ENCODE measurements around the gene MAD1L1. TPM values are rescaled to one million over a fixed set of nuclear protein-coding genes. Genes with fewer than 3 reads are reported as not detected.

The MAD1L1 gene
- total RNA-seq, 2 donors from 2014 or later, result 51.2 to 63.8 TPM

GRCh38 chr7:1812509-1813393 lies 420.0 kb downstream of the MAD1L1 start:
- H3K27ac Mint-ChIP-seq, result no peak overlapping the region
- no peak overlapping the region for H3K4me3 Mint-ChIP-seq
- DNase-seq (no peak), ATAC-seq (replicated peaks in 1 of 2) (no peak)
- H3K9me3 Mint-ChIP-seq, result no peaks in the 10 kb centered on the region
- no peaks in the 10 kb centered on the region for H3K36me3 Mint-ChIP-seq (ENCODE audit: insufficient read depth in 2 of 2)
- no peaks in the 10 kb centered on the region for H3K4me1 Mint-ChIP-seq (ENCODE audit: low read depth)
- no peaks in the 10 kb centered on the region for H3K27me3 Mint-ChIP-seq (ENCODE audit: low read depth)

- DNase-seq, result no peak
- Mint-ChIP-seq H3K4me3 (no peak overlapping the region), H3K27ac (no peak overlapping the region), H3K36me3 (ENCODE audit: insufficient read depth in 2 of 2) (no peaks in the 10 kb centered on the region), H3K4me1 (ENCODE audit: low read depth) (no peaks in the 10 kb centered on the region), H3K27me3 (ENCODE audit: low read depth) (no peaks in the 10 kb centered on the region), H3K9me3 (no peaks in the 10 kb centered on the region)
- ATAC-seq (replicated peaks in 1 of 2), result no peak
These were observed 420.8 kb downstream of the MAD1L1 start for GRCh38 chr7:1811850-1812508.

GRCh38 chr7:1810961-1811849 lies 421.5 kb downstream of the MAD1L1 start:
- no peaks in the 10 kb centered on the region for H3K27me3 Mint-ChIP-seq (ENCODE audit: low read depth)
- no peaks in the 10 kb centered on the region for H3K9me3 Mint-ChIP-seq
- H3K4me1 Mint-ChIP-seq (ENCODE audit: low read depth), result no peaks in the 10 kb centered on the region
- H3K36me3 Mint-ChIP-seq (ENCODE audit: insufficient read depth in 2 of 2), result no peaks in the 10 kb centered on the region
- no peak overlapping the region for H3K4me3 Mint-ChIP-seq
- ATAC-seq (replicated peaks in 1 of 2), result no peak
- H3K27ac Mint-ChIP-seq, result no peak overlapping the region
- no peak for DNase-seq

GRCh38 chr7:1810521-1810920 lies 422.2 kb downstream of the MAD1L1 start:
- no peak overlapping the region for H3K4me3 Mint-ChIP-seq
- no peaks in the 10 kb centered on the region for H3K9me3 Mint-ChIP-seq
- H3K27ac Mint-ChIP-seq, result no peak overlapping the region
- H3K27me3 Mint-ChIP-seq (ENCODE audit: low read depth), result no peaks in the 10 kb centered on the region
- no peak for ATAC-seq (replicated peaks in 1 of 2)
- DNase-seq, result no peak
- H3K4me1 Mint-ChIP-seq (ENCODE audit: low read depth), result no peaks in the 10 kb centered on the region
- no peaks in the 10 kb centered on the region for H3K36me3 Mint-ChIP-seq (ENCODE audit: insufficient read depth in 2 of 2)

- H3K4me3 Mint-ChIP-seq, result no peak overlapping the region
- no peaks in the 10 kb centered on the region for H3K9me3 Mint-ChIP-seq
- ATAC-seq (replicated peaks in 1 of 2) (no peak), DNase-seq (no peak)
- no peak overlapping the region for H3K27ac Mint-ChIP-seq
- no peaks in the 10 kb centered on the region for H3K36me3 Mint-ChIP-seq (ENCODE audit: insufficient read depth in 2 of 2)
- no peaks in the 10 kb centered on the region for H3K4me1 Mint-ChIP-seq (ENCODE audit: low read depth)
- H3K27me3 Mint-ChIP-seq (ENCODE audit: low read depth), result peaks cover 1% of the 10 kb centered on the region
These were observed 423.0 kb downstream of the MAD1L1 start for GRCh38 chr7:1809601-1810258.

- no peak for ATAC-seq (replicated peaks in 1 of 2)
- no peak for DNase-seq
- Mint-ChIP-seq H3K27ac (no peak overlapping the region), H3K36me3 (ENCODE audit: insufficient read depth in 2 of 2) (no peaks in the 10 kb centered on the region), H3K4me1 (ENCODE audit: low read depth) (no peaks in the 10 kb centered on the region), H3K9me3 (no peaks in the 10 kb centered on the region), H3K27me3 (ENCODE audit: low read depth) (peaks cover 4% of the 10 kb centered on the region), H3K4me3 (no peak overlapping the region)
These were observed 423.7 kb downstream of the MAD1L1 start for GRCh38 chr7:1809070-1809469.

GRCh38 chr7:1807821-1808600 lies 424.7 kb downstream of the MAD1L1 start:
- H3K27me3 Mint-ChIP-seq (ENCODE audit: low read depth), result peaks cover 4% of the 10 kb centered on the region
- no peaks in the 10 kb centered on the region for H3K9me3 Mint-ChIP-seq
- ATAC-seq (replicated peaks in 1 of 2) (no peak), DNase-seq (no peak)
- H3K36me3 Mint-ChIP-seq (ENCODE audit: insufficient read depth in 2 of 2), result no peaks in the 10 kb centered on the region
- H3K4me3 Mint-ChIP-seq, result no peak overlapping the region
- H3K27ac Mint-ChIP-seq, result no peak overlapping the region
- no peaks in the 10 kb centered on the region for H3K4me1 Mint-ChIP-seq (ENCODE audit: low read depth)

- Mint-ChIP-seq H3K4me1 (ENCODE audit: low read depth) (no peaks in the 10 kb centered on the region), H3K27me3 (ENCODE audit: low read depth) (peaks cover 8% of the 10 kb centered on the region), H3K36me3 (ENCODE audit: insufficient read depth in 2 of 2) (no peaks in the 10 kb centered on the region), H3K27ac (no peak overlapping the region), H3K4me3 (no peak overlapping the region), H3K9me3 (no peaks in the 10 kb centered on the region)
- no peak for DNase-seq
- ATAC-seq (replicated peaks in 1 of 2), result no peak
These were observed 426.4 kb downstream of the MAD1L1 start for GRCh38 chr7:1806354-1806753.

- Mint-ChIP-seq H3K4me3 (no peak overlapping the region), H3K27me3 (ENCODE audit: low read depth) (peaks cover 8% of the 10 kb centered on the region), H3K4me1 (ENCODE audit: low read depth) (no peaks in the 10 kb centered on the region), H3K9me3 (no peaks in the 10 kb centered on the region), H3K27ac (no peak overlapping the region), H3K36me3 (ENCODE audit: insufficient read depth in 2 of 2) (no peaks in the 10 kb centered on the region)
- no peak for DNase-seq
- ATAC-seq (replicated peaks in 1 of 2), result no peak
These were observed 428.4 kb downstream of the MAD1L1 start for GRCh38 chr7:1804310-1804709.

GRCh38 chr7:1802899-1803298 lies 429.8 kb downstream of the MAD1L1 start:
- no peaks in the 10 kb centered on the region for H3K36me3 Mint-ChIP-seq (ENCODE audit: insufficient read depth in 2 of 2)
- no peaks in the 10 kb centered on the region for H3K4me1 Mint-ChIP-seq (ENCODE audit: low read depth)
- no peak overlapping the region for H3K4me3 Mint-ChIP-seq
- peaks cover 8% of the 10 kb centered on the region for H3K27me3 Mint-ChIP-seq (ENCODE audit: low read depth)
- DNase-seq, result no peak
- no peak for ATAC-seq (replicated peaks in 1 of 2)
- H3K9me3 Mint-ChIP-seq, result no peaks in the 10 kb centered on the region
- H3K27ac Mint-ChIP-seq, result no peak overlapping the region

- no peak for DNase-seq
- Mint-ChIP-seq H3K36me3 (ENCODE audit: insufficient read depth in 2 of 2) (no peaks in the 10 kb centered on the region), H3K4me3 (no peak overlapping the region), H3K9me3 (no peaks in the 10 kb centered on the region), H3K4me1 (ENCODE audit: low read depth) (no peaks in the 10 kb centered on the region), H3K27ac (peak overlapping the region; percentile 14), H3K27me3 (ENCODE audit: low read depth) (peaks cover 14% of the 10 kb centered on the region)
- ATAC-seq (replicated peaks in 1 of 2), result no peak
These were observed 431.8 kb downstream of the MAD1L1 start for GRCh38 chr7:1800902-1801301.

GRCh38 chr7:1798191-1798590 lies 434.6 kb downstream of the MAD1L1 start:
- H3K27ac Mint-ChIP-seq, result no peak overlapping the region
- no peaks in the 10 kb centered on the region for H3K4me1 Mint-ChIP-seq (ENCODE audit: low read depth)
- peaks cover 10 to 15% of the 10 kb centered on the region in 2 donors for H3K9me3 Mint-ChIP-seq
- peaks cover 28% of the 10 kb centered on the region for H3K27me3 Mint-ChIP-seq (ENCODE audit: low read depth)
- H3K36me3 Mint-ChIP-seq (ENCODE audit: insufficient read depth in 2 of 2), result peaks cover 6 to 17% of the 10 kb centered on the region in 2 donors
- no peak for ATAC-seq (replicated peaks in 1 of 2)
- H3K4me3 Mint-ChIP-seq, result no peak overlapping the region
- no peak for DNase-seq

All from activated T-cell treated with anti-CD3 and anti-CD28 coated beads, Interleukin-2, amount 50 U/mL, for 72 hours (primary cell).